ENCODE measurements around the gene PFKL.

PFKL gene

DNA sequence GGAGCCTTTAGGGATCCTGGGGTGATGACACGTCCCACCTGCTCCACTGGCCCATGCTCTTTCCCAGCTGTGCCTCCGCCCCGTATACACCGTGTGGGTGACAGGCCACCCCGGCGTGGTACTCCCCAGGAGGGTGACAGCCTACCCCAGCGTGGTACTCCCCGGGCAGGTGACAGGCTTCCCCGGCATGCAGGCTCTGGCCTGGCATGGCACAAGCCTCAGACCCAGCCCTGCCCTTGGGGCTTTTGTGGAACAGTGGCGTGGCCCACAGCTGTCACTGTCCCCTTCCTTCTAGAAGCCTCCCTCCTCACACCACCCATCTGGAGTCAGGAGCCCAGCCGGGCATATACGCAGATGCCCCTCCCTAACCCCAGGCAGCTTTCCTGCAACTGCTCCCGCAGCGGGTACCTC, 4.7 kb upstream of the PFKL start:
- Histone ChIP-seq H3F3A (ENCODE audit: insufficient read depth, low read length) (peaks cover 19% of the 10 kb centered on the region), H3K4me1 (ENCODE audit: low read length) (peaks cover 13% of the 10 kb centered on the region), H3K9ac (ENCODE audit: low read length) (no peak overlapping the region), H3K27me3 (replicated peaks; ENCODE audit: insufficient read depth, low read length) (peaks cover 55% of the 10 kb centered on the region), H3K9me3 (replicated peaks; ENCODE audit: insufficient read depth, low read length) (no peaks in the 10 kb centered on the region), H3K79me2 (ENCODE audit: low read length) (peaks cover under 1% of the 10 kb centered on the region; the same call in 1 of the 2 replicates), H3K4me2 (ENCODE audit: low read depth, low read length) (no peak overlapping the region), H3K4me3 (ENCODE audit: low read length) (no peak overlapping the region), H4K20me1 (ENCODE audit: insufficient read depth, low read length) (no peaks in the 10 kb centered on the region), H3K36me3 (replicated peaks; ENCODE audit: insufficient read depth, low read length) (no peaks in the 10 kb centered on the region), H2AFZ (ENCODE audit: low read length) (no peak overlapping the region), H3K9me2 (replicated peaks; ENCODE audit: insufficient read depth, low read length) (no peaks in the 10 kb centered on the region), H3K27ac (ENCODE audit: low read length) (no peak overlapping the region)
- no peak for TF ChIP-seq EZH2 (optimal IDR thresholded peaks at IDR 0.05; ENCODE audit: low read depth, low read length)
- no peak for DNase-seq

DNA sequence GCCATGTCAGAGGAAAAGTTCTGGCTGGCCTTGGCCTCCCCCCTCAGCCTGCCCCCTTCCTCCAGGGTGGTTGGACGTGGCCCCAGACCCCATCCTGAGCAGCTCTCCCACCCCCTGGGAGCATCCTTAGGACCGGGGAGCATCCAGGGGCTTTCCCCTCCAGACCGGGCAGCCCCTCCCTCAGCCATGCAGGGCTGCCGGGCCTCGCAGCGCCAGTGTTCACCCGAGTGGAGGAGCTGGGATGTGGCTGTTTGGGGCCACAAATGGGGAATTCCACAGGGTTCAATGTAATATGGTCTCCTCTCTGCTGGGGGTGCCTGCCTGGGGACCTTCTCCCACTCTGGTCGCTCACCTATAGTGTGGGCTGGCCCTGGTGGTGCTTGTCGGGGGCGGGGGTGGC, 4.2 kb upstream of the PFKL start:
- H3K4me3 ChIP-seq (ENCODE audit: low read length): no peak overlapping the region
- no peak overlapping the region for H3K27ac ChIP-seq (ENCODE audit: low read length)
- DNase-seq: no peak
- no peak overlapping the region for H3K4me2 ChIP-seq (ENCODE audit: low read depth, low read length)
- no peak for TF ChIP-seq EZH2phosphoT487 (IDR thresholded peaks at IDR 0.05; ENCODE audit: low read length)
- TF ChIP-seq, protein P1, sequence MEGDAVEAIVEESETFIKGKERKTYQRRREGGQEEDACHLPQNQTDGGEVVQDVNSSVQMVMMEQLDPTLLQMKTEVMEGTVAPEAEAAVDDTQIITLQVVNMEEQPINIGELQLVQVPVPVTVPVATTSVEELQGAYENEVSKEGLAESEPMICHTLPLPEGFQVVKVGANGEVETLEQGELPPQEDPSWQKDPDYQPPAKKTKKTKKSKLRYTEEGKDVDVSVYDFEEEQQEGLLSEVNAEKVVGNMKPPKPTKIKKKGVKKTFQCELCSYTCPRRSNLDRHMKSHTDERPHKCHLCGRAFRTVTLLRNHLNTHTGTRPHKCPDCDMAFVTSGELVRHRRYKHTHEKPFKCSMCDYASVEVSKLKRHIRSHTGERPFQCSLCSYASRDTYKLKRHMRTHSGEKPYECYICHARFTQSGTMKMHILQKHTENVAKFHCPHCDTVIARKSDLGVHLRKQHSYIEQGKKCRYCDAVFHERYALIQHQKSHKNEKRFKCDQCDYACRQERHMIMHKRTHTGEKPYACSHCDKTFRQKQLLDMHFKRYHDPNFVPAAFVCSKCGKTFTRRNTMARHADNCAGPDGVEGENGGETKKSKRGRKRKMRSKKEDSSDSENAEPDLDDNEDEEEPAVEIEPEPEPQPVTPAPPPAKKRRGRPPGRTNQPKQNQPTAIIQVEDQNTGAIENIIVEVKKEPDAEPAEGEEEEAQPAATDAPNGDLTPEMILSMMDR (IDR thresholded peaks at IDR 0.05; ENCODE audit: low read length): no peak
- TF ChIP-seq EZH2 (optimal IDR thresholded peaks at IDR 0.05; ENCODE audit: low read depth, low read length): no peak
- peaks cover 19% of the 10 kb centered on the region for H3F3A ChIP-seq (ENCODE audit: insufficient read depth, low read length)
- peaks cover 51% of the 10 kb centered on the region for H3K27me3 ChIP-seq (replicated peaks; ENCODE audit: insufficient read depth, low read length)
- H3K9ac ChIP-seq (ENCODE audit: low read length): no peak overlapping the region
- H3K79me2 ChIP-seq (ENCODE audit: low read length): peaks cover 5% of the 10 kb centered on the region
- H4K20me1 ChIP-seq (ENCODE audit: insufficient read depth, low read length): no peaks in the 10 kb centered on the region
- H2AFZ ChIP-seq (ENCODE audit: low read length): no peak overlapping the region
- H3K36me3 ChIP-seq (replicated peaks; ENCODE audit: insufficient read depth, low read length): no peaks in the 10 kb centered on the region
- H3K4me1 ChIP-seq (ENCODE audit: low read length): peaks cover 13% of the 10 kb centered on the region
- H3K9me2 ChIP-seq (replicated peaks; ENCODE audit: insufficient read depth, low read length): no peaks in the 10 kb centered on the region
- no peaks in the 10 kb centered on the region for H3K9me3 ChIP-seq (replicated peaks; ENCODE audit: insufficient read depth, low read length)

DNA sequence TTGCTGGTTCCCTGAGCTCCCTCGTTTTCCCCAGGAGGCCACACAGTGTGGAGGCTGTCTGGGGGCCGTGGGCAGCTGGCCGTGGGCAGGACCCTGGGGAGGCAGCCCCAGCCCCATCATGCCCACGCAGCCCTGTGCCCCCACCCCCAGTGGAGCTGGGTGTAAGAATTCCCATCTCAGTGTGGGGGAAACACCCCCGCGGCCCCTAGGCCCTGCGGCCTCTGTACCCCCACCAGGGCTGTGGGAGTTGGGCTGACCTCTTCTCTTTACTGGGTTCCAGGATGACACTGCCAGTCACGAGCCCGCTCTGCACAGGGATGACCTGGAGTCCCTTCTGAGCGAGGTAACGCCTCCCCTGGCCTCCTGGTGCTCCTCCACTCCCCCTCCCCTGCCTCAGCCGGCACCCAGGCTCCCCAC, 3.7 kb upstream of the PFKL start:
- no peak for DNase-seq
- Histone ChIP-seq H3K27me3 (replicated peaks; ENCODE audit: insufficient read depth, low read length) (peaks cover 46% of the 10 kb centered on the region), H3K4me1 (ENCODE audit: low read length) (peaks cover 16% of the 10 kb centered on the region), H3K27ac (ENCODE audit: low read length) (no peak overlapping the region), H3K4me2 (ENCODE audit: low read depth, low read length) (no peak overlapping the region), H3K9me3 (replicated peaks; ENCODE audit: insufficient read depth, low read length) (no peaks in the 10 kb centered on the region), H3K36me3 (replicated peaks; ENCODE audit: insufficient read depth, low read length) (no peaks in the 10 kb centered on the region), H3K4me3 (ENCODE audit: low read length) (no peak overlapping the region), H4K20me1 (ENCODE audit: insufficient read depth, low read length) (no peaks in the 10 kb centered on the region), H3K79me2 (ENCODE audit: low read length) (peaks cover 10% of the 10 kb centered on the region), H3K9me2 (replicated peaks; ENCODE audit: insufficient read depth, low read length) (no peaks in the 10 kb centered on the region), H3F3A (ENCODE audit: insufficient read depth, low read length) (peaks cover 19% of the 10 kb centered on the region), H3K9ac (ENCODE audit: low read length) (no peak overlapping the region), H2AFZ (ENCODE audit: low read length) (no peak overlapping the region)
- TF ChIP-seq EZH2phosphoT487 (IDR thresholded peaks at IDR 0.05; ENCODE audit: low read length): no peak
- no peak for TF ChIP-seq EZH2 (optimal IDR thresholded peaks at IDR 0.05; ENCODE audit: low read depth, low read length)
- TF ChIP-seq, protein P1 (IDR thresholded peaks at IDR 0.05; ENCODE audit: low read length): no peak

DNA sequence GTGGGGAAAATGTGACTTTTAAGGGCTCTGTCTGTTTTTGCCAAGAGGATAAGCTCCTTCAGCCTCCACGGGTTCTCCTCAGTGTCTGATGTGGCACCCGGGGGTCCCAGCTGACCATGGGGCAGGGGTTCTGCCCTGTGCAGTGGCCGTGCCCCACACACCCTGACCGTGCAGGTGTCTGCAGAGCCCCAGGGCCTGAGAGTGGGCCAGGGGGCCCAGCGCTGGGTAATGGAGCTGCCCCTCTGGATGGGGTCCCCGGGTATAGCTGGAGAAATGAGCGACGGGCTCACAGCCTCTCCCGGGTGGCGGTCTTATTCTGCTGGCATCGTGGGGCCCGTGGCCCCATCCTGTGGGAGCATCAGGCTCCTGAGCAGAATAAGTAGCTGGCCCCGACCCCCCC, 2.9 kb upstream of the PFKL start:
- Histone ChIP-seq H3K9ac (ENCODE audit: low read length) (no peak overlapping the region), H3K4me1 (ENCODE audit: low read length) (peaks cover 19% of the 10 kb centered on the region), H3K4me2 (ENCODE audit: low read depth, low read length) (no peak overlapping the region), H3K79me2 (ENCODE audit: low read length) (peaks cover 18% of the 10 kb centered on the region), H3K9me2 (replicated peaks; ENCODE audit: insufficient read depth, low read length) (no peaks in the 10 kb centered on the region), H4K20me1 (ENCODE audit: insufficient read depth, low read length) (0 out of 2 replicates have a peak, but pooled peaks cover 4% of the 10 kb centered on the region), H3F3A (ENCODE audit: insufficient read depth, low read length) (peaks cover 19% of the 10 kb centered on the region), H3K27ac (ENCODE audit: low read length) (no peak overlapping the region), H2AFZ (ENCODE audit: low read length) (no peak overlapping the region), H3K4me3 (ENCODE audit: low read length) (no peak overlapping the region), H3K27me3 (replicated peaks; ENCODE audit: insufficient read depth, low read length) (peaks cover 38% of the 10 kb centered on the region), H3K9me3 (replicated peaks; ENCODE audit: insufficient read depth, low read length) (no peaks in the 10 kb centered on the region), H3K36me3 (replicated peaks; ENCODE audit: insufficient read depth, low read length) (no peaks in the 10 kb centered on the region)
- no peak for DNase-seq
- TF ChIP-seq EZH2 (optimal IDR thresholded peaks at IDR 0.05; ENCODE audit: low read depth, low read length) (no peak), EZH2phosphoT487 (IDR thresholded peaks at IDR 0.05; ENCODE audit: low read length) (no peak)
- TF ChIP-seq, protein P1 (IDR thresholded peaks at IDR 0.05; ENCODE audit: low read length): no peak

Measured in MM.1S (cell line).